Keratinocyte (primary cell): Measurements from ENCODE around the gene UBE2D1. TPM values are rescaled to one million over a fixed set of nuclear protein-coding genes. Genes with fewer than 3 reads are reported as not detected.

Source experiments
- DNase-seq: peaks from one replicate; pipeline ENCODE4 v3.0.0-alpha.2; 2011; ENCODE audit warnings: low read depth, missing footprints, low spot score
- FAIRE-seq: peaks from 2 replicates; lab custom pipeline; 2011; peaks lifted over from hg19 to GRCh38; lab: Jason Lieb, UNC
- H2AFZ ChIP-seq: 2 replicates; pipeline ENCODE4 v1.6.0; 2012; ENCODE audit warnings: low read length, control low read depth, inconsistent platforms; ENCODE audit not compliant: control insufficient read depth
- H3K27ac ChIP-seq: 2 replicates; pipeline ENCODE4 v1.5.1; 2011; ENCODE audit warnings: low read length; ENCODE audit not compliant: control insufficient read depth, insufficient read depth
- H3K27me3 ChIP-seq: 3 replicates; pipeline ENCODE4 v1.6.0; 2011; ENCODE audit warnings: low read length; ENCODE audit not compliant: control insufficient read depth, insufficient read depth; ENCODE audit errors: extremely low read depth
- H3K36me3 ChIP-seq, 2 experiments: 2 replicates in 1 of 2; 3 replicates in 1 of 2; pipeline ENCODE4 v1.5.1; 2011; ENCODE audit warnings: low read length in 2 of 2, mild to moderate bottlenecking in 1 of 2; ENCODE audit not compliant: control insufficient read depth in 2 of 2, insufficient read depth in 2 of 2; ENCODE audit errors: extremely low read depth in 1 of 2
- H3K4me1 ChIP-seq: 3 replicates; pipeline ENCODE4 v1.5.1; 2011; ENCODE audit warnings: low read length; ENCODE audit not compliant: control insufficient read depth, insufficient read depth; ENCODE audit errors: extremely low read depth
- H3K4me2 ChIP-seq: 3 replicates; pipeline ENCODE4 v1.6.0; 2011; ENCODE audit warnings: low read depth, low read length; ENCODE audit not compliant: control insufficient read depth, insufficient read depth; ENCODE audit errors: extremely low read depth
- H3K4me3 ChIP-seq, 3 experiments: fragments of 200-600 bp in 1 of 3; sonication (generic) in 1 of 3; 2 replicates in 2 of 3; 3 replicates in 1 of 3; pipeline ENCODE4 v1.5.1; 2011 to 2016; ENCODE audit warnings: low read length in 3 of 3, mild to moderate bottlenecking in 3 of 3, control low read depth in 2 of 3, inconsistent platforms in 1 of 3, low read depth in 1 of 3, mixed read lengths in 1 of 3, mixed run types in 1 of 3, moderate library complexity in 1 of 3; ENCODE audit not compliant: control insufficient read depth in 2 of 3, insufficient read depth in 2 of 3; ENCODE audit errors: extremely low read depth in 1 of 3
- H3K79me2 ChIP-seq: 2 replicates; pipeline ENCODE4 v1.6.0; 2012; ENCODE audit warnings: low read length; ENCODE audit not compliant: control insufficient read depth, insufficient read depth
- H3K9ac ChIP-seq: 3 replicates; pipeline ENCODE4 v1.6.0; 2011; ENCODE audit warnings: low read length; ENCODE audit not compliant: control insufficient read depth, insufficient read depth; ENCODE audit errors: extremely low read depth
- H3K9me1 ChIP-seq: 3 replicates; pipeline ENCODE4 v1.6.0; 2011; ENCODE audit warnings: low read length; ENCODE audit not compliant: control insufficient read depth, insufficient read depth; ENCODE audit errors: extremely low read depth
- H3K9me3 ChIP-seq: 2 replicates; pipeline ENCODE4 v1.5.1; 2012; ENCODE audit warnings: low read depth, low read length; ENCODE audit not compliant: control insufficient read depth
- H4K20me1 ChIP-seq: 3 replicates; pipeline ENCODE4 v1.6.0; 2011; ENCODE audit warnings: low read length; ENCODE audit not compliant: control insufficient read depth, insufficient read depth; ENCODE audit errors: extremely low read depth
- CTCF ChIP-seq, 3 experiments: IDR thresholded peaks in 1 of 3; conservative IDR thresholded peaks in 1 of 3; optimal IDR thresholded peaks in 1 of 3; 2 replicates in 2 of 3; 3 replicates in 1 of 3; pipeline versions ENCODE3 to v1.5.1; 2011; ENCODE audit warnings: low read length in 3 of 3, mild to moderate bottlenecking in 3 of 3, moderate library complexity in 2 of 3, control low read depth in 1 of 3, inconsistent platforms in 1 of 3; ENCODE audit not compliant: insufficient read depth in 2 of 3; ENCODE audit errors: extremely low read depth in 1 of 3
- EZH2 ChIP-seq: IDR thresholded peaks from one replicate; pipeline ENCODE4 v1.6.1; 2012; ENCODE audit warnings: inconsistent platforms, mild to moderate bottlenecking, low read length, moderate library complexity
- dilution Hi-C: fragments of 300-500 bp; cut with MboI; formaldehyde crosslinking; loops from one replicate; pipeline ENCODE4 v1.7.0; 2020; ENCODE audit warnings: low sequenced_read_pairs; ENCODE audit not compliant: extremely low pct_ligation_motif_present
- polyA plus RNA-seq, 5 experiments: library from polyadenylated mRNA; depleted of rRNA in 3 of 5; stranded (reverse) in 3 of 5; stranded (forward) in 1 of 5; unstranded in 1 of 5; fragments of >200 nt; gene quantifications; 1 replicate in 1 of 5; 2 replicates in 3 of 5; 3 replicates in 1 of 5; pipeline versions ENCODE4 v1.2.1 to v1.2.3, GENCODE V29; 2011 to 2012; ENCODE audit warnings: missing spikeins in 2 of 5, low read depth in 1 of 5, low replicate concordance in 1 of 5

UBE2D1 gene
- polyA plus RNA-seq, 1 donor (not counting 4 experiments of a cell fraction or from before 2014, with no cell fraction given): 25.4 TPM

- Histone ChIP-seq H3K4me2 (no peak overlapping the region), H3K4me1 (peaks cover 25% of the 10 kb centered on the region), H3K27me3 (no peaks in the 10 kb centered on the region), H3K4me3 (no peak overlapping the region), H4K20me1 (no peaks in the 10 kb centered on the region), H3K27ac (no peak overlapping the region), H3K36me3 (peaks cover 0 to 1% of the 10 kb centered on the region in 2 experiments), H3K9me1 (no peaks in the 10 kb centered on the region), H3K9ac (no peak overlapping the region), H3K9me3 (no peaks in the 10 kb centered on the region), H2AFZ (no peak overlapping the region), H3K79me2 (no peaks in the 10 kb centered on the region)
- DNase-seq (no peak), FAIRE-seq (no peak)
- dilution Hi-C loops: no loop called here
- no peak for TF ChIP-seq CTCF (optimal IDR thresholded peaks at IDR 0.05 in 1 of 3, IDR thresholded peaks at IDR 0.05 in 1 of 3, conservative IDR thresholded peaks at IDR 0.05 in 1 of 3; ENCODE audit: extremely low read depth in 1 of 3, insufficient read depth in 2 of 3, low read length in 3 of 3)
- no peak for TF ChIP-seq EZH2
These were observed 27.4 kb downstream of the UBE2D1 start for GRCh38 chr10:58362027-58362789.

GRCh38 chr10:58367069-58367468, 32.3 kb downstream of the UBE2D1 start:
- Histone ChIP-seq H3K79me2 (no peaks in the 10 kb centered on the region), H3K9me3 (no peaks in the 10 kb centered on the region), H3K9me1 (no peaks in the 10 kb centered on the region), H3K9ac (no peak overlapping the region), H3K27ac (no peak overlapping the region), H3K4me1 (peaks cover 4% of the 10 kb centered on the region), H2AFZ (no peak overlapping the region), H3K4me2 (no peak overlapping the region), H3K27me3 (no peaks in the 10 kb centered on the region), H3K4me3 (no peak overlapping the region), H3K36me3 (peaks cover 0 to 1% of the 10 kb centered on the region in 2 experiments), H4K20me1 (no peaks in the 10 kb centered on the region)
- dilution Hi-C loops: no loop called here
- no peak for FAIRE-seq
- TF ChIP-seq CTCF (optimal IDR thresholded peaks at IDR 0.05 in 1 of 3, IDR thresholded peaks at IDR 0.05 in 1 of 3, conservative IDR thresholded peaks at IDR 0.05 in 1 of 3; ENCODE audit: extremely low read depth in 1 of 3, insufficient read depth in 2 of 3, low read length in 3 of 3) (no peak), EZH2 (no peak)
- no peak for DNase-seq
